Esophagus (tissue), 2 donors: ENCODE measurements around the gene EFNA2. TPM values are rescaled to one million over a fixed set of nuclear protein-coding genes. Genes with fewer than 3 reads are reported as not detected.
"Not testable (repeated sequence)": the region's sequence is repeated elsewhere in the genome, so short reads cannot be mapped to it uniquely, and the experiment has no call there.

Source experiments
- H3K27ac ChIP-seq, 2 donors: one replicate each; pipeline ENCODE4 v1.5.1; 2013; ENCODE audit warnings: low read depth in 2 of 2, mild to moderate bottlenecking in 2 of 2, inconsistent platforms in 1 of 2, low read length in 1 of 2, moderate library complexity in 1 of 2
- H3K27me3 ChIP-seq, 2 donors: one replicate each; pipeline ENCODE4 v1.6.1; 2013; ENCODE audit warnings: low read length in 2 of 2, control low read depth in 1 of 2, mild to moderate bottlenecking in 1 of 2; ENCODE audit not compliant: insufficient read depth in 2 of 2, control insufficient read depth in 1 of 2
- H3K36me3 ChIP-seq, 2 donors: one replicate each; pipeline ENCODE4 v1.6.1; 2013; ENCODE audit warnings: low read length in 1 of 2; ENCODE audit not compliant: control insufficient read depth in 2 of 2, insufficient read depth in 2 of 2
- H3K4me1 ChIP-seq, 2 donors: one replicate each; pipeline ENCODE4 v1.6.1; 2013; ENCODE audit warnings: low read length in 1 of 2; ENCODE audit not compliant: control insufficient read depth in 2 of 2, insufficient read depth in 2 of 2
- H3K4me3 ChIP-seq, 2 donors: one replicate each; pipeline ENCODE4 v1.5.1; 2013; ENCODE audit warnings: low read length in 2 of 2, mild to moderate bottlenecking in 2 of 2, low read depth in 1 of 2, moderate library complexity in 1 of 2
- H3K9me3 ChIP-seq, 2 donors: one replicate each; pipeline ENCODE4 v1.6.1; 2013; ENCODE audit warnings: mild to moderate bottlenecking in 2 of 2, low read depth in 1 of 2, low read length in 1 of 2, moderate library complexity in 1 of 2; ENCODE audit not compliant: control insufficient read depth in 2 of 2, insufficient read depth in 1 of 2
- WGBS, 2 donors: extraction: QIAGEN DNeasy Blood & Tissue Kit; methylation state at CpG; one replicate each; pipeline ENCODE4 v1.1.7; 2013; 5-methylcytosine and 5-hydroxymethylcytosine counted together
- polyA plus RNA-seq, 2 donors: library from polyadenylated mRNA; stranded (reverse); fragments of 200-250 nt; gene quantifications; one replicate each; pipeline ENCODE4 v1.2.3, GENCODE V29; 2013
- donor health status: healthy with polysubstance abuse.
- donor health status: Bipolar disorder and iron deficiency.

Gene EFNA2
- polyA plus RNA-seq, 2 donors: 0.18 to 0.39 TPM

DNA sequence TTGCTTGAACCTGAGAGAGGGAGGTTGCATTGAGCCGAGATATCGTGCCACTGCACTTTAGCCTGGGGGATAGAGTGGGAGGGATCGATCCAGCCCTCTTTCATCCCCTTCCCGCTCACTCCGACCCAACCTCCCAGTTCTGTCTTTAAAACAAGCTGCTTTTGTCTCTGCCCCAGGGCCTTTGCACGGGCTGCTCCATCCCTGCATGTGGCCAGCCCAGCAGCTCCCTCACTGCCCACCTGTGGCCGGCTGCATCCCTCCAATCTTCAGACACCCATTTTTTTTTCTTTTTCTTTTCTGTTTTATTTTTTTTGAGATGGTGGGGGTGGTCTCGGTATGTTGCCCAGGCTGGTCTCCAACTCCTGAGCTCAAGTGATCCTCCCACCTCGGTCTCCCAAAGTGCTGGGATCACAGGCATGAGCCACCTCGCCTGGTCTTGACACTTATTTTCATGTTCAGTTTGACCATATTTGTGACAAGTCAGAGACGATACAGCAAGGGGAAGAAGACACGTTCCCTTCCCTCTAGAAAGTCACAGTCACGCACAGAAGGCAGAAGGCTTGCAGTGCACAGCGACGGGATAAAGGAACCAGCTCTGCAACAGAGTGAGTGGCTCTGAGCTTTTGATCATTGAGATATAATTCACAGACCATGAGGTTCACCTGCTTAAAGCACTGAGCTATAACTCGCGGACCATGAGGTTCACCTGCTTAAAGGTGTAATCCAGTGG, 31.8 kb downstream of the EFNA2 start:
- Histone ChIP-seq H3K27me3 (peaks cover 6% of the 10 kb centered on the region in 2 donors), H3K27ac (no peak overlapping the region), H3K36me3 (no peaks in the 10 kb centered on the region), H3K4me3 (no peak overlapping the region), H3K9me3 (no peaks in the 10 kb centered on the region), H3K4me1 (peaks cover 0 to 8% of the 10 kb centered on the region in 2 donors)
- 64 to 66% methylated on average over 17 of the region's 17 CpGs for WGBS, 2 donors

DNA sequence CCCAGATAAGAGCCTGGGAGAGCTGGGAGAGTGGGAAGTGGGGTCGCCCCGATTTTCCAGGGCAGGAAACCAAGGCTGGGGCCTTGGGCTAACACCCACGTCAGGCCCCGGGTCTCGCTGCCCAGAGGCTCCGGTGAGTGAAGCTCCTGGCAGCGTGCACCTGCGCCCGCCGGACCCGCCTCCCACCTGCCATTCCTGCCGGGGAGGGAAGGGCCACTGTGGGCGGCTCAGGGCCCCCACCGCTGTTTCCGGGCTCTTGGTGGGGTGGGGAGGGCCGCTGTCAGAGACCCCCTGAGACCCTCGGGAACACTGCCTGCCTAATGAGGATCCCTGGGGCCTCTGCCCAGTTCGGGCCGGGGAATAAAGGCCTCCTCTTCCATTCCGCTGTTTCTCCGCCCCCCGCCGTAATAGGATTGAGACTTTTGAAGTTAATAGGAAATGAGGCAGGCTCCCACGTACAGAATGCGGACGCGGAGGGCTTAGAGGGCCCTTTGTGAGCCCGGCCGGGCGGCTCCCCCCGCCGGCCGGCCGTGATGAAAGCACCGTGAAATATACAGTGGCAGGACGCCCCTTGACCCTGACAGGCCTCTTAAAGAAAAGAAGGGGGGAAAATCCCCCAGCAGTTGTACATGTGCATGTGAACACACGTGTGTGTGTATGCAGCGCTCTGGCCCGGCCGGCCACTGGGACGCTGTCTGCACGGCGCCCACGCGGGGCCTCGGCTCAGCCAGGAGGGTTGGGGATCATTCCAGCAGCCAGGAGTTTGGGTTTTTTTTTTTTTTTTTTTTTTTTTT, 33.2 kb downstream of the EFNA2 start:
- no peaks in the 10 kb centered on the region for H3K36me3 ChIP-seq
- WGBS, 2 donors: 31 to 46% methylated on average over 46 of the region's 46 CpGs
- peaks cover 6% of the 10 kb centered on the region in 2 donors for H3K27me3 ChIP-seq
- H3K4me3 ChIP-seq: no peak overlapping the region
- H3K27ac ChIP-seq: no peak overlapping the region
- H3K9me3 ChIP-seq: no peaks in the 10 kb centered on the region
- peaks cover under 1 to 4% of the 10 kb centered on the region in 2 donors for H3K4me1 ChIP-seq

DNA sequence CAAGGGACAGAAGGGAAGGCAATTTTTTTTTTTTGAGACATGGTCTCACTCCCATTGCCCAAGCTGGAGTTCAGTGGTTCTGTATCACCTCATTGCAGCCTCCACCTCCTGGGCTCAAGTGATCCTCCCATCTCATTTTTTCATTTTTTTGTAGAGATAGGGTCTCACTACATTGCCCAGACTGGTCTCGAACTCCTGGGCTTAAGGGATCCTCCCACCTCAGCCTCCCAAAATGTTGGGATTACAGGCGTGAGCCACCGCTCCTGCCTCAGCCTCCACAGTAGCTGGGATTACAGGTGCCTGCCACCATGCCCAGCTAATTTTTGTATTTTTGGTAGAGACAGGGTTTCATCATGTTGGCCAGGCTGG, 34.6 kb downstream of the EFNA2 start:
- H3K9me3 ChIP-seq, H3K4me1 ChIP-seq, H3K27ac ChIP-seq, H3K4me3 ChIP-seq, H3K36me3 ChIP-seq, H3K27me3 ChIP-seq: not testable (repeated sequence)
- WGBS, 2 donors: 92 to 94% methylated on average over 3 of the region's 3 CpGs

DNA sequence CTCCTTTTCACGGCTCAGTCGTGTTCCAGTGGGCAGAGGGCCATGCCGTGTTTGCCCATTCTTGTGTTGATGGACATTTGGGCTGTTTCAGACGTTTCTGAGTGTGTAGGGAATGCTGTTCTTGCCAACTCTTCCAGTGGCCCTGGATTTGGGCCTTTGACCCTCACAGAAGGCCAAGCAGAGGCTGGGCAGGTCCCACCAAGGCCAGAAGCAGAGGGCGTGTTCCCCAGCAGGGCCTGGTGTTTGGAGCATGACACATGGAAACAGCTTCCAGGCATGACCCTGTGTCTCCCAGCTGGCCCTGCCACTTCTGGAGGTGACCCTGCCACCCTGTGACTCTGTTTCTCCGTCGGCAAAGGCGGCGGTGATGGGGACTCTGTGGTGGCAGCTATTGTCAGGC, 35.9 kb downstream of the EFNA2 start:
- Histone ChIP-seq H3K27me3 (peaks cover under 1 to 8% of the 10 kb centered on the region in 2 donors), H3K4me3 (no peak overlapping the region), H3K27ac (no peak overlapping the region), H3K4me1 (peaks cover 8 to 10% of the 10 kb centered on the region in 2 donors), H3K36me3 (no peaks in the 10 kb centered on the region), H3K9me3 (no peaks in the 10 kb centered on the region)
- WGBS, 2 donors: 82 to 85% methylated on average over 9 of the region's 9 CpGs

DNA sequence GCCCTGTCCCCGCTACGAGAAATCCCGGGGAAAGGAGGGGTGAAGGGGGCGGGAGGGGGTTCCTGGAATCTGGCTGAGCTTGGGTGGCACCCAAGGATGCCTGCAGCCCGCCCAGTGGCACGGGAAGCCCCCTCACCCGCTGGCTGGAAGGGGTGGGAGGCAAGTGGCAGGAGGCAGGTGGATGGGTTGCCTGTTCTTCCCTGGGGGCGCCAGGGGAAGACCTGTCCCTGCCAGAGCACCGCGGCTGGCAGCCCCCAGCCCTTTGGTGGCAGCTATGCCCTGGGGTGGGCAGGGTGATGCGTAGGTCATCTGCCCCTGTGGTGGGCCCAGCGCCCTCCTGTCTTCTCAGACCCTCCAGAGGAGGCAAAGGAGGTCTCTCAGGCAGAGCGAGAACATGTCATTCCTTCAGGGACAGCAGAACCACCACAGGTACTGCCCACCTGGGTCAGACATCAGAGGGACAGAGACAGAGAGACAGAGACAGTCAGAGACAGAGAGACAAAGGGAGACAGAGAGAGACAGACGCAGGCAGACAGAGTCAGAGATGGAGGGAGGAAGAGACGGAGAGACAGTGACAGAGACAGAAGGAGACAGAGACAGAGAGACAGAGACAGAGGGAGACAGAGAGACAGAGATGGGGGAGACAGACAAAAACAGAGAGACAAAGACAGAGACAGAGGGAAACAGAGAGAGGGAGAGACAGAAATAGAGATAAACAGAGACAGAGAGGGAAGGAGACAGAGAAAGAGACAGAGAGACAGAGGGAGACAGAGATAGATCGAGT, 36.7 kb downstream of the EFNA2 start:
- H3K36me3 ChIP-seq: no peaks in the 10 kb centered on the region
- 85 to 86% methylated on average over 15 to 16 of the region's 16 CpGs for WGBS, 2 donors
- H3K9me3 ChIP-seq: no peaks in the 10 kb centered on the region
- peaks cover 8 to 10% of the 10 kb centered on the region in 2 donors for H3K4me1 ChIP-seq
- H3K27ac ChIP-seq: no peak overlapping the region
- peaks cover 0 to 8% of the 10 kb centered on the region in 2 donors for H3K27me3 ChIP-seq
- no peak overlapping the region for H3K4me3 ChIP-seq

DNA sequence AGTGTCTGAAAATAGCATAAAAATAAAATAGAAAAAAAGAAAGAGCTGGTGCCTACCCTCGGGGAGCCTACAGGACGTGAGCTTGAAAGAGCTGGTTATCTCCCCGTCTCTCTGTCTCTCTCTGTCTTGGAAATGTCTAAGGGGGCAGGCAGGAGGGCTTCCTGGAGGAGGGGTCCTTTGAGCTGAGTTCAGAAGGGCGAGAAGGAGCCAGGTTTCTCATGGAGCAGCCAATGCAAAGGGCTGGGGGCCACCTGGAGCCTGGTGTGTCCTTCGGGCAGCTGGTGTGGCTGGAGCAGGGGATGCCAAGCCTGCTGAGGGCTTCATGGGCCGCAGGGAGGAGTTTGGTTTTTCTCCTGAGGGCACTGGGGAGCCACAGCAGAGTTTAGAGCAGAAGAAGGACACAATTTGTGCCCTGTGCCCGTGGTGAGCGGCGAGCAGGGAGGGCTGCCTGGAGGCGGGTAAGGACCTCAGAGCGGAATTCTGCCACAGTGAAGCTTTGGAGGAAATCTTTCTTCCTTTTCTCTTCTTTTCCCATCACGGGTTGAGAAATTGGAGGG, 38.7 kb downstream of the EFNA2 start:
- Histone ChIP-seq H3K27ac (no peak overlapping the region), H3K36me3 (no peaks in the 10 kb centered on the region), H3K27me3 (peaks cover 0 to 4% of the 10 kb centered on the region in 2 donors), H3K4me3 (no peak overlapping the region), H3K9me3 (no peaks in the 10 kb centered on the region), H3K4me1 (peaks cover 8 to 10% of the 10 kb centered on the region in 2 donors)
- 78 to 86% methylated on average over 11 to 12 of the region's 12 CpGs for WGBS, 2 donors

DNA sequence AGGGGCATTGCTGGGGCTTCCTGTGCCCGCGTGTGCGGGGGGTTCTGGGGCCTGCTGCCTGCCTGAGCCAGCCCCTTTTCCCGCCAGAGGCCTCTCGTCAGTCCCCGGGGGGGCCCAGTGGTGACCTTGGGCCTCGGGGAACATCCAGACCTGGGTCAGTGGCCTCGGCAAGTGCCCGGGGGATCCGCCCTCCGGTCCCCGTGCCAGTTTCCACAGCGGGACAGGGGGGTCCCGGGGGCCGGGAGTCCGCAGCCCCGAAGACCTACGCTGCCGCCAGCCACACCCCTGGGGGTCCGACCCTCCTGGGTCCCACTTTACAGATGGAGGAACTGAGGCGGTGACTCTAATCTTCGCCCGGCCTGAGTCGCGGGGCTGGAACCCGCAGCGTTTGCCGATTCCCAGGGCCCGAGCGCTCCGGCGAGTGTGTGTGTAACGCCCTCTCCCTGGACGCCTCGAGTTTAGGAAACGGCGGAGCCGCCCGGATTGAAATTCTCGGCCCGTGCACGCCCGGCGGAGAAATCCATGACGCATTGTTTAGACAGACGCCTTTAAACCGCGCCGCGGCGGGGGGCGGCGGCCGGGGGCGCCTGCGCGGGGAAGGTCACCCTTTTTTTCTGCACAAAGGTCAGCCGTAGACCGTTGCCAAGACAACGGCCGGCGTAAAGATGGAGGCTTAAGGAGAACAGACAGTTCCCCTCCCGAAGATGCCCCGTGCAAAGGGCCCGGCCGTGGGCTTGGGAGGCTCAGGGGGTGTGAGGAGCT, 39.3 kb downstream of the EFNA2 start:
- no peaks in the 10 kb centered on the region for H3K9me3 ChIP-seq
- 2% methylated on average over 58 to 66 of the region's 66 CpGs for WGBS, 2 donors
- H3K27me3 ChIP-seq: peaks cover 0 to 4% of the 10 kb centered on the region in 2 donors
- H3K27ac ChIP-seq: no peak overlapping the region
- peaks cover 8 to 10% of the 10 kb centered on the region in 2 donors for H3K4me1 ChIP-seq
- H3K36me3 ChIP-seq: no peaks in the 10 kb centered on the region
- H3K4me3 ChIP-seq: peak overlapping the region; percentile 7 to 13

DNA sequence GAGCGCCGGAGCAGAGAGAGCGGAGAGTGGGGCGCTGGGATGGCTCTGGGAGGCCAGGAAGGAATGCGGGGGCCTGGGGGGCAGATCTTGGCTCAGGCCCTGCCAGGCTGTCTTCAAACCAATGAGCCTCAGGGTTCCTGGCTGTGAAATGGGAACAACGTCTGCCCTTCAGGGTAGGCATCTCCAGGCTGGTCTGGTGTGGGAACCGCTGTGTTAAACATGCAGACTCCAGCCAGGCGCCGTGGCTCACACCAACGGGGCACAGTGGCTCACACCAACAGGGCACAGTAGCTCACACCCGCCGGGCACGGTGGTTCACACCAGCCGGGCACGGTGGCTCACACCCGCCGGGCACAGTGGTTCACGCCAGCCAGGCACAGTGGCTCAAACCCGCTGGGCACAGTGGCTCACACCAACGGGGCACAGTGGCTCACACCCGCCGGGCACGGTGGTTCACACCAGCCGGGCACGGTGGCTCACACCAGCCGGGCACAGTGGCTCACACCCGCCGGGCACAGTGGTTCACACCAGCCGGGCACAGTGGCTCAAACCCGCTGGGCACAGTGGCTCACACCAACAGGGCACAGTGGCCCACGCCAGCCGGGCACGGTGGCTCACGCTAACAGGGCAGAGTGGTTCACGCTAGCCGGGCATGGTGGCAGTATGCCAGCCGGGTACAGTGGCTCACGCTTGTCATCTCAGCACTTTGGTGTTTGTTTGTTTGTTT, 40.1 kb downstream of the EFNA2 start:
- 71 to 79% methylated on average over 38 of the region's 38 CpGs for WGBS, 2 donors
- Histone ChIP-seq H3K36me3 (no peaks in the 10 kb centered on the region), H3K4me1 (peaks cover 8 to 10% of the 10 kb centered on the region in 2 donors), H3K27ac (no peak overlapping the region), H3K9me3 (no peaks in the 10 kb centered on the region), H3K27me3 (peaks cover 0 to 4% of the 10 kb centered on the region in 2 donors), H3K4me3 (peak overlapping the region in 1 of 2 donors; percentile 13)
